HL-60 (cell line): ENCODE results near the gene KCNK16.

Source experiments
- GABPA ChIP-seq: IDR thresholded peaks from 2 replicates; pipeline ENCODE4 v1.6.1; 2012; ENCODE audit warnings: low read depth
- POLR2AphosphoS5 ChIP-seq: IDR thresholded peaks from 2 replicates; pipeline ENCODE4 v1.6.1; 2012; ENCODE audit warnings: low read depth
- TF ChIP-seq, protein P1 (sequence below): IDR thresholded peaks from one replicate; pipeline ENCODE4 v1.5.1; 2011; ENCODE audit warnings: low read length, control low read depth, inconsistent platforms; ENCODE audit not compliant: insufficient read depth
- TF ChIP-seq, protein P2 (sequence below): IDR thresholded peaks from 2 replicates; pipeline ENCODE4 v1.6.1; 2012; ENCODE audit warnings: low read depth; ENCODE audit not compliant: insufficient replicate concordance

DNA sequence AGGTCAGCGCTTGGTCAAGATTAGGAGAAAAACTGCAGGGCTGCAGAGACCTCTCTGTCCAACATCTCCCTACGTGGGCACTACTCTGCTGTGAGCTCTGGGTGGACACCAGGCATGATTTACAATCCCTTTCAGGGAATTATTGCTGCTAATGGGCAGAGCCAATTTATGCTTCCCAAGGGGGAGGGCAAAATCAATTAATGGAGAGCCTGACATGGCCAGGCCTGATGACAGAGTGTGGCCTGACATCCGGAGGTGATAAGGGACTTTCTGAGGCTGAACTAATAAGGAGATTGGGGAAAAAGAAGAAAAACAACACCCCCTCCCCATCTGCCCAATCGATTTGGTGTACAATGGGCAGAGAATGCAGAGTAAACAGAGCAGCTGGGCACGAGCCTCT, 5.0 kb upstream of the KCNK16 start:
- TF ChIP-seq, protein P1, sequence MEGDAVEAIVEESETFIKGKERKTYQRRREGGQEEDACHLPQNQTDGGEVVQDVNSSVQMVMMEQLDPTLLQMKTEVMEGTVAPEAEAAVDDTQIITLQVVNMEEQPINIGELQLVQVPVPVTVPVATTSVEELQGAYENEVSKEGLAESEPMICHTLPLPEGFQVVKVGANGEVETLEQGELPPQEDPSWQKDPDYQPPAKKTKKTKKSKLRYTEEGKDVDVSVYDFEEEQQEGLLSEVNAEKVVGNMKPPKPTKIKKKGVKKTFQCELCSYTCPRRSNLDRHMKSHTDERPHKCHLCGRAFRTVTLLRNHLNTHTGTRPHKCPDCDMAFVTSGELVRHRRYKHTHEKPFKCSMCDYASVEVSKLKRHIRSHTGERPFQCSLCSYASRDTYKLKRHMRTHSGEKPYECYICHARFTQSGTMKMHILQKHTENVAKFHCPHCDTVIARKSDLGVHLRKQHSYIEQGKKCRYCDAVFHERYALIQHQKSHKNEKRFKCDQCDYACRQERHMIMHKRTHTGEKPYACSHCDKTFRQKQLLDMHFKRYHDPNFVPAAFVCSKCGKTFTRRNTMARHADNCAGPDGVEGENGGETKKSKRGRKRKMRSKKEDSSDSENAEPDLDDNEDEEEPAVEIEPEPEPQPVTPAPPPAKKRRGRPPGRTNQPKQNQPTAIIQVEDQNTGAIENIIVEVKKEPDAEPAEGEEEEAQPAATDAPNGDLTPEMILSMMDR, result no peak
- TF ChIP-seq POLR2AphosphoS5, result no peak
- TF ChIP-seq, protein P2, sequence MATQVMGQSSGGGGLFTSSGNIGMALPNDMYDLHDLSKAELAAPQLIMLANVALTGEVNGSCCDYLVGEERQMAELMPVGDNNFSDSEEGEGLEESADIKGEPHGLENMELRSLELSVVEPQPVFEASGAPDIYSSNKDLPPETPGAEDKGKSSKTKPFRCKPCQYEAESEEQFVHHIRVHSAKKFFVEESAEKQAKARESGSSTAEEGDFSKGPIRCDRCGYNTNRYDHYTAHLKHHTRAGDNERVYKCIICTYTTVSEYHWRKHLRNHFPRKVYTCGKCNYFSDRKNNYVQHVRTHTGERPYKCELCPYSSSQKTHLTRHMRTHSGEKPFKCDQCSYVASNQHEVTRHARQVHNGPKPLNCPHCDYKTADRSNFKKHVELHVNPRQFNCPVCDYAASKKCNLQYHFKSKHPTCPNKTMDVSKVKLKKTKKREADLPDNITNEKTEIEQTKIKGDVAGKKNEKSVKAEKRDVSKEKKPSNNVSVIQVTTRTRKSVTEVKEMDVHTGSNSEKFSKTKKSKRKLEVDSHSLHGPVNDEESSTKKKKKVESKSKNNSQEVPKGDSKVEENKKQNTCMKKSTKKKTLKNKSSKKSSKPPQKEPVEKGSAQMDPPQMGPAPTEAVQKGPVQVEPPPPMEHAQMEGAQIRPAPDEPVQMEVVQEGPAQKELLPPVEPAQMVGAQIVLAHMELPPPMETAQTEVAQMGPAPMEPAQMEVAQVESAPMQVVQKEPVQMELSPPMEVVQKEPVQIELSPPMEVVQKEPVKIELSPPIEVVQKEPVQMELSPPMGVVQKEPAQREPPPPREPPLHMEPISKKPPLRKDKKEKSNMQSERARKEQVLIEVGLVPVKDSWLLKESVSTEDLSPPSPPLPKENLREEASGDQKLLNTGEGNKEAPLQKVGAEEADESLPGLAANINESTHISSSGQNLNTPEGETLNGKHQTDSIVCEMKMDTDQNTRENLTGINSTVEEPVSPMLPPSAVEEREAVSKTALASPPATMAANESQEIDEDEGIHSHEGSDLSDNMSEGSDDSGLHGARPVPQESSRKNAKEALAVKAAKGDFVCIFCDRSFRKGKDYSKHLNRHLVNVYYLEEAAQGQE, result no peak
- TF ChIP-seq GABPA, result no peak
